Activated B cell treated with CpG ODN at 0.5 μM for 24 hours (primary cell): Measurements from ENCODE around the gene MACROD2. TPM values are rescaled to one million over a fixed set of nuclear protein-coding genes. Genes with fewer than 3 reads are reported as not detected.

Experiments
- ATAC-seq: fragments of 200-7000 bp; cut with Tn5 transposase; one replicate; pipeline ENCODE4 v1.10.0; 2021; ENCODE audit warnings: low read depth, mild to moderate bottlenecking, moderate library complexity
- CTCF ChIA-PET: fragments of 350-600 bp; sonication (Branson Sonifier 250); formaldehyde crosslinking; loops from one replicate; lab custom pipeline; 2021; ENCODE audit warnings: antibody characterized with exemption; lab: Charles Lee
- POLR2A ChIA-PET: fragments of 350-600 bp; sonication (Branson Sonifier 250); formaldehyde crosslinking; loops from one replicate; lab custom pipeline; 2021; ENCODE audit warnings: antibody characterized with exemption; lab: Charles Lee
- DNase-seq: peaks from one replicate; pipeline ENCODE4 v3.0.0; 2022
- H3K27ac Mint-ChIP-seq: one replicate; pipeline ENCODE4 v1.8.0; 2020; ENCODE audit warnings: mixed read lengths
- H3K27me3 Mint-ChIP-seq: one replicate; pipeline ENCODE4 v1.8.0; 2021; ENCODE audit warnings: mixed read lengths
- H3K36me3 Mint-ChIP-seq: one replicate; pipeline ENCODE4 v1.8.0; 2021; ENCODE audit warnings: low read depth, mixed read lengths
- H3K4me1 Mint-ChIP-seq: one replicate; pipeline ENCODE4 v1.8.0; 2021; ENCODE audit warnings: mixed read lengths
- H3K4me3 Mint-ChIP-seq: one replicate; pipeline ENCODE4 v1.8.0; 2020; ENCODE audit warnings: mild to moderate bottlenecking, mixed read lengths
- H3K9me3 Mint-ChIP-seq: one replicate; pipeline ENCODE4 v1.8.0; 2020; ENCODE audit warnings: mixed read lengths
- CTCF ChIP-seq: fragments of 200-600 bp; IDR thresholded peaks from one replicate; pipeline ENCODE4 v1.8.0; 2022; ENCODE audit warnings: antibody characterized with exemption, mild to moderate bottlenecking
- intact Hi-C: fragments of 100-400 bp; cut with micrococcal nuclease; formaldehyde crosslinking; loops from one replicate; pipeline ENCODE4 v1.15.1; 2024
- total RNA-seq: library from RNA; stranded (reverse); gene quantifications from 2 replicates; pipeline ENCODE4 v1.2.3, GENCODE V29; 2022

MACROD2 gene
- total RNA-seq, 1 donor from 2014 or later: 55.1 TPM

- DNase-seq (no peak), ATAC-seq (no peak)
- ChIA-PET CTCF (no interaction called here), POLR2A (no interaction called here)
- H3K36me3 Mint-ChIP-seq: no peaks in the 10 kb centered on the region
- no peaks in the 10 kb centered on the region for H3K9me3 Mint-ChIP-seq
- intact Hi-C loops: no loop called here
- H3K27ac Mint-ChIP-seq: no peak overlapping the region
- no peak for TF ChIP-seq CTCF
- H3K27me3 Mint-ChIP-seq: peaks cover 4% of the 10 kb centered on the region
- H3K4me3 Mint-ChIP-seq: no peak overlapping the region
- H3K4me1 Mint-ChIP-seq: peaks cover 6% of the 10 kb centered on the region
These were observed 1574.8 kb downstream of the MACROD2 start for GRCh38 chr20:15570156-15570555.

GRCh38 chr20:15571056-15571455 lies 1575.7 kb downstream of the MACROD2 start:
- Mint-ChIP-seq H3K27me3 (peaks cover 7% of the 10 kb centered on the region), H3K36me3 (no peaks in the 10 kb centered on the region), H3K4me1 (no peaks in the 10 kb centered on the region), H3K27ac (no peak overlapping the region), H3K4me3 (no peak overlapping the region), H3K9me3 (no peaks in the 10 kb centered on the region)
- DNase-seq (no peak), ATAC-seq (no peak)
- CTCF ChIA-PET: no interaction called here
- TF ChIP-seq CTCF: no peak
- intact Hi-C loops: no loop called here
- POLR2A ChIA-PET: no interaction called here

- Mint-ChIP-seq H3K36me3 (no peaks in the 10 kb centered on the region), H3K4me1 (no peaks in the 10 kb centered on the region), H3K4me3 (no peak overlapping the region), H3K27me3 (peaks cover 6% of the 10 kb centered on the region), H3K27ac (no peak overlapping the region), H3K9me3 (no peaks in the 10 kb centered on the region)
- POLR2A ChIA-PET: no interaction called here
- no peak for DNase-seq
- intact Hi-C loops: no loop called here
- no peak for TF ChIP-seq CTCF
- ATAC-seq: no peak
- CTCF ChIA-PET: no interaction called here
These were observed 1579.9 kb downstream of the MACROD2 start for GRCh38 chr20:15575255-15575654.

GRCh38 chr20:15576411-15576810 lies 1581.1 kb downstream of the MACROD2 start:
- Mint-ChIP-seq H3K4me1 (no peaks in the 10 kb centered on the region), H3K27ac (no peak overlapping the region), H3K36me3 (no peaks in the 10 kb centered on the region), H3K9me3 (no peaks in the 10 kb centered on the region), H3K4me3 (no peak overlapping the region), H3K27me3 (peaks cover 5% of the 10 kb centered on the region)
- no peak for DNase-seq
- ChIA-PET POLR2A (no interaction called here), CTCF (no interaction called here)
- TF ChIP-seq CTCF: no peak
- intact Hi-C loops: no loop called here
- no peak for ATAC-seq

GRCh38 chr20:15578113-15578512 lies 1582.8 kb downstream of the MACROD2 start:
- no peak for DNase-seq
- intact Hi-C loops: no loop called here
- ChIA-PET POLR2A (no interaction called here), CTCF (no interaction called here)
- no peak for ATAC-seq
- peaks cover 5% of the 10 kb centered on the region for H3K27me3 Mint-ChIP-seq
- no peaks in the 10 kb centered on the region for H3K4me1 Mint-ChIP-seq
- no peak overlapping the region for H3K4me3 Mint-ChIP-seq
- H3K36me3 Mint-ChIP-seq: no peaks in the 10 kb centered on the region
- H3K27ac Mint-ChIP-seq: no peak overlapping the region
- no peak for TF ChIP-seq CTCF
- H3K9me3 Mint-ChIP-seq: no peaks in the 10 kb centered on the region
